GM12872 (cell line): ENCODE data around the gene GUCY2F.

Experiments used
- CTCF ChIP-seq: IDR thresholded peaks from 3 replicates; pipeline ENCODE4 v1.5.1; 2011; ENCODE audit warnings: low read depth, mild to moderate bottlenecking, low read length, moderate library complexity; ENCODE audit not compliant: insufficient read depth

The GUCY2F gene

DNA sequence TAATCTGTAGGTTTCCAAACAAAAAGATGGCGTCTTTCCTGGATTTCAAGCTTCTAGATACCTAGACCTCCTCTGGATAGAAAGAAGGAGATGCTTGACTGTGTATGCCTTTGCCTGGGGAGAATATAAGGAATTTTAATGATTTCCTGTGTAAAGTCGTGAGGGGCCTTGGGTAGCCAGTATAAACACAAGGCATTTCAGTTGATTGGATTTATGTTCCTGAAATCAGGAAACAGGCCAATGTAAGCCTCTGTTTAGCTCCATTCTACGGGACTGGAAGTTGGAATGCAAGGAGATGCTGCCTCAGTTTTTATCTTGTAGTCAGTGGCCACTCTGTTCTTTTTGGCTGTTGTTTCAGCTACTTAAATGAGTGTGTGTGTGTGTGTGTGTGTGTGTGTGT, 137.2 kb downstream of the GUCY2F start:
- TF ChIP-seq CTCF = no peak

- TF ChIP-seq CTCF = no peak
These were observed 137.8 kb downstream of the GUCY2F start for GRCh38 chrX:109344101-109344500.

DNA sequence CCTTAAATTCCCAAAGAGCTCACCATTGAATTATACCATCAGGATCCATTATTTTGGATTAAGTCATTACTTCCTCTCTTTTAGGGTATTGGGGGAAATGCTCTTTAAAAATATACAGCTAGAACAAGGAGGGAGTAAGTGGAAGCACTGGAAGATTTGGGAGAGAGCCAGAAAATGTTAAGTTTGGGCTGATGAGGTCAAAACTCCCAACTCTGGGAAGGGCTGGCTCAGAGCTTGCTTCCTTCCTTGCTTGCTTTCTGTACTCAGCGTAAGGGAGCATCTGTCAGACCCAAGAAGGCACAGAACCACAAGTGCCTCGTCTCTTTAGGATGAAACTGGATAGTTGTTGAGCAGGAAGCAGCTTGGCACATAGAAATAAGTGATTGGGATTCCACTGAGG, 138.2 kb downstream of the GUCY2F start:
- TF ChIP-seq CTCF = no peak

DNA sequence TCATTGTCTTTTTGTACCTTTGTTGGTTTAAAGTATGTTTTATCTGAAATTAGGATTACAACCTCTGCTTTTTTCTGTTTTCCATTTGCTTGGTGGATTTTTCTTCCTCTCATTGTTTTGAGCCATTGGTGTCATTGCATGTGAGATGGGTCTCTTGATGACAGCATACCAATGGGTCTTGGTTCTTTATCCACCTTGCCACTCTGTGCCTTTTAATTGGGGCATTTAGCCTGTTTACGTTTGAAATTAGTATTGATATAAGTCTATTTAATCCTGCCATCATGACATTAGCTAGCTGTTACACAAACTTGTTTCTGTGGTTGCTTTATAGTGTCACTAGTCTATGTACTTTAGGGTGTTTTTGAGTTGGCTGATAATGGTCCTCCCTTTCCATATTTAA, 145.7 kb downstream of the GUCY2F start:
- no peak for TF ChIP-seq CTCF

- TF ChIP-seq CTCF = no peak
These were observed 154.6 kb downstream of the GUCY2F start for GRCh38 chrX:109327251-109327650.
